Measurements from ENCODE around the gene TNFRSF13B.
"Not testable (repeated sequence)": the region's sequence is repeated elsewhere in the genome, so short reads cannot be mapped to it uniquely, and the experiment has no call there.

Gene TNFRSF13B

GRCh38 chr17:17016199-17017197 is 44.6 kb upstream of the TNFRSF13B start:
- H3K9me3 ChIP-seq (ENCODE audit: control insufficient read depth in 1 of 2, low read length in 2 of 2); H3K9ac ChIP-seq (ENCODE audit: low read depth in 1 of 2, low read length in 2 of 2); H3K4me3 ChIP-seq (ENCODE audit: low read depth in 1 of 2, low read length in 2 of 2); H3K27me3 ChIP-seq (ENCODE audit: control insufficient read depth in 1 of 2, insufficient read depth in 2 of 2, low read length in 2 of 2); H3K36me3 ChIP-seq (ENCODE audit: control insufficient read depth in 1 of 2, insufficient read depth in 2 of 2, low read length in 2 of 2); H3K27ac ChIP-seq (ENCODE audit: low read depth, low read length): not testable (repeated sequence)
- H3K4me1 ChIP-seq (ENCODE audit: control insufficient read depth in 1 of 2, insufficient read depth in 2 of 2, low read length in 2 of 2), result peaks cover 15 to 23% of the 10 kb centered on the region in 2 donors

GRCh38 chr17:17015230-17015629 is 43.3 kb upstream of the TNFRSF13B start:
- Histone ChIP-seq H3K9me3 (ENCODE audit: control insufficient read depth in 1 of 2, low read length in 2 of 2) (no peaks in the 10 kb centered on the region), H3K4me1 (ENCODE audit: control insufficient read depth in 1 of 2, insufficient read depth in 2 of 2, low read length in 2 of 2) (peaks cover 7 to 14% of the 10 kb centered on the region in 2 donors), H3K9ac (ENCODE audit: low read depth in 1 of 2, low read length in 2 of 2) (no peak overlapping the region), H3K27me3 (ENCODE audit: control insufficient read depth in 1 of 2, insufficient read depth in 2 of 2, low read length in 2 of 2) (no peaks in the 10 kb centered on the region), H3K4me3 (ENCODE audit: low read depth in 1 of 2, low read length in 2 of 2) (no peak overlapping the region), H3K36me3 (ENCODE audit: control insufficient read depth in 1 of 2, insufficient read depth in 2 of 2, low read length in 2 of 2) (no peaks in the 10 kb centered on the region), H3K27ac (ENCODE audit: low read depth, low read length) (no peak overlapping the region)

GRCh38 chr17:17014748-17015124 is 42.8 kb upstream of the TNFRSF13B start:
- not testable (repeated sequence) for H3K36me3 ChIP-seq (ENCODE audit: control insufficient read depth in 1 of 2, insufficient read depth in 2 of 2, low read length in 2 of 2); H3K27me3 ChIP-seq (ENCODE audit: control insufficient read depth in 1 of 2, insufficient read depth in 2 of 2, low read length in 2 of 2); H3K9ac ChIP-seq (ENCODE audit: low read depth in 1 of 2, low read length in 2 of 2); H3K27ac ChIP-seq (ENCODE audit: low read depth, low read length); H3K4me3 ChIP-seq (ENCODE audit: low read depth in 1 of 2, low read length in 2 of 2); H3K9me3 ChIP-seq (ENCODE audit: control insufficient read depth in 1 of 2, low read length in 2 of 2)
- peaks cover 7 to 14% of the 10 kb centered on the region in 2 donors for H3K4me1 ChIP-seq (ENCODE audit: control insufficient read depth in 1 of 2, insufficient read depth in 2 of 2, low read length in 2 of 2)

GRCh38 chr17:17013828-17014747 is 42.2 kb upstream of the TNFRSF13B start:
- H3K27me3 ChIP-seq (ENCODE audit: control insufficient read depth in 1 of 2, insufficient read depth in 2 of 2, low read length in 2 of 2); H3K36me3 ChIP-seq (ENCODE audit: control insufficient read depth in 1 of 2, insufficient read depth in 2 of 2, low read length in 2 of 2); H3K4me3 ChIP-seq (ENCODE audit: low read depth in 1 of 2, low read length in 2 of 2); H3K9me3 ChIP-seq (ENCODE audit: control insufficient read depth in 1 of 2, low read length in 2 of 2); H3K9ac ChIP-seq (ENCODE audit: low read depth in 1 of 2, low read length in 2 of 2); H3K27ac ChIP-seq (ENCODE audit: low read depth, low read length): not testable (repeated sequence)
- H3K4me1 ChIP-seq (ENCODE audit: control insufficient read depth in 1 of 2, insufficient read depth in 2 of 2, low read length in 2 of 2), result peaks cover 7 to 14% of the 10 kb centered on the region in 2 donors

- not testable (repeated sequence) for H3K27me3 ChIP-seq (ENCODE audit: control insufficient read depth in 1 of 2, insufficient read depth in 2 of 2, low read length in 2 of 2); H3K4me3 ChIP-seq (ENCODE audit: low read depth in 1 of 2, low read length in 2 of 2); H3K9ac ChIP-seq (ENCODE audit: low read depth in 1 of 2, low read length in 2 of 2); H3K9me3 ChIP-seq (ENCODE audit: control insufficient read depth in 1 of 2, low read length in 2 of 2); H3K27ac ChIP-seq (ENCODE audit: low read depth, low read length); H3K36me3 ChIP-seq (ENCODE audit: control insufficient read depth in 1 of 2, insufficient read depth in 2 of 2, low read length in 2 of 2); H3K4me1 ChIP-seq (ENCODE audit: control insufficient read depth in 1 of 2, insufficient read depth in 2 of 2, low read length in 2 of 2)
Measured at GRCh38 chr17:17011043-17011907, 39.4 kb upstream of the TNFRSF13B start.

GRCh38 chr17:17010545-17011034 is 38.7 kb upstream of the TNFRSF13B start:
- H3K9ac ChIP-seq (ENCODE audit: low read depth in 1 of 2, low read length in 2 of 2); H3K9me3 ChIP-seq (ENCODE audit: control insufficient read depth in 1 of 2, low read length in 2 of 2); H3K27ac ChIP-seq (ENCODE audit: low read depth, low read length); H3K27me3 ChIP-seq (ENCODE audit: control insufficient read depth in 1 of 2, insufficient read depth in 2 of 2, low read length in 2 of 2); H3K36me3 ChIP-seq (ENCODE audit: control insufficient read depth in 1 of 2, insufficient read depth in 2 of 2, low read length in 2 of 2); H3K4me3 ChIP-seq (ENCODE audit: low read depth in 1 of 2, low read length in 2 of 2); H3K4me1 ChIP-seq (ENCODE audit: control insufficient read depth in 1 of 2, insufficient read depth in 2 of 2, low read length in 2 of 2): not testable (repeated sequence)

GRCh38 chr17:17009972-17010371 is 38.1 kb upstream of the TNFRSF13B start:
- H3K4me1 ChIP-seq (ENCODE audit: control insufficient read depth in 1 of 2, insufficient read depth in 2 of 2, low read length in 2 of 2); H3K9ac ChIP-seq (ENCODE audit: low read depth in 1 of 2, low read length in 2 of 2); H3K36me3 ChIP-seq (ENCODE audit: control insufficient read depth in 1 of 2, insufficient read depth in 2 of 2, low read length in 2 of 2); H3K4me3 ChIP-seq (ENCODE audit: low read depth in 1 of 2, low read length in 2 of 2); H3K27ac ChIP-seq (ENCODE audit: low read depth, low read length); H3K27me3 ChIP-seq (ENCODE audit: control insufficient read depth in 1 of 2, insufficient read depth in 2 of 2, low read length in 2 of 2); H3K9me3 ChIP-seq (ENCODE audit: control insufficient read depth in 1 of 2, low read length in 2 of 2): not testable (repeated sequence)

- H3K36me3 ChIP-seq (ENCODE audit: control insufficient read depth in 1 of 2, insufficient read depth in 2 of 2, low read length in 2 of 2); H3K9me3 ChIP-seq (ENCODE audit: control insufficient read depth in 1 of 2, low read length in 2 of 2); H3K27ac ChIP-seq (ENCODE audit: low read depth, low read length); H3K4me3 ChIP-seq (ENCODE audit: low read depth in 1 of 2, low read length in 2 of 2); H3K4me1 ChIP-seq (ENCODE audit: control insufficient read depth in 1 of 2, insufficient read depth in 2 of 2, low read length in 2 of 2); H3K9ac ChIP-seq (ENCODE audit: low read depth in 1 of 2, low read length in 2 of 2); H3K27me3 ChIP-seq (ENCODE audit: control insufficient read depth in 1 of 2, insufficient read depth in 2 of 2, low read length in 2 of 2): not testable (repeated sequence)
Measured at GRCh38 chr17:17008621-17009397, 36.9 kb upstream of the TNFRSF13B start.

- not testable (repeated sequence) for H3K9me3 ChIP-seq (ENCODE audit: control insufficient read depth in 1 of 2, low read length in 2 of 2); H3K4me3 ChIP-seq (ENCODE audit: low read depth in 1 of 2, low read length in 2 of 2); H3K36me3 ChIP-seq (ENCODE audit: control insufficient read depth in 1 of 2, insufficient read depth in 2 of 2, low read length in 2 of 2); H3K4me1 ChIP-seq (ENCODE audit: control insufficient read depth in 1 of 2, insufficient read depth in 2 of 2, low read length in 2 of 2); H3K27me3 ChIP-seq (ENCODE audit: control insufficient read depth in 1 of 2, insufficient read depth in 2 of 2, low read length in 2 of 2); H3K9ac ChIP-seq (ENCODE audit: low read depth in 1 of 2, low read length in 2 of 2); H3K27ac ChIP-seq (ENCODE audit: low read depth, low read length)
Measured at GRCh38 chr17:17007891-17008290, 36.0 kb upstream of the TNFRSF13B start.
